ENCODE results near the gene CIROP.

CIROP gene

DNA sequence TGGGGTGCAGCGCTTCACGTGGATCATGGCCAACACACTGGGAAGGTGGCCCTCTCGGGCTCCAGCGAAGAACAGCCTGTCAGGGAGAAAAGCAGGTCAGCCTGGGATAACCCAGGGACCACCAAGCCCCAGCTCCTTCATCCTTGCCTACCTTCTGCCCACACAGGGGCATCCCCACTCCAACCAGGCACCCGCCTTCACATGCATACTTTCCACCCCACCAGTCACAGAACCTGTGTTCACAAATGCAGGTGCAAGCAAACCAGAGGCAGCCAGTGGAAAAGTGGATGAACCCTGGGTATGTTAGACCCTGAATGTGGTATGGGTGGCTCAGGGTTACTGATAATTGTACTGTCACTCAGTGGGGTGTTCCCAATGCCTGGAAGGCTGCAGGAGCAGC, 26.7 kb upstream of the CIROP start:
- DNase-seq (ENCODE audit: low spot score), result no peak

DNA sequence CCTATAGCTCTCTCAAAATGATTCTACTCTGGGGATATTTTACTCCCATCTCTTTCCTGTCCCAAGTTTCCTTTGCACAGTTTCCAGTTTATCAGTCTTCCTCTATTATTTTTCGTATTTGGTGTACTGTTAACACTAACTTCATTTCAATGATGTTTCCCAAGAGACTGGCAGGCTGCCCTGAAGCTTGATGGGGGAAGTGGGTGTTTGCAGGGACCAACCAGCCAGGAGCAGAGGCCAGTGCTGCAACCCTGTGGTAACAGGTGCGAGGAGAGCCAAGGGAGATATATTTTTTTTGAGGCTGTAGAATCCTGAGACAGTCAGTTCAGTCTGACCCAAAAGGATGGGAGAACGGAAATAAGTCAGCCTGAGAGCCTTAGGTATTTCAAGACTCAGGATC, 26.1 kb upstream of the CIROP start:
- no peak for DNase-seq (ENCODE audit: low spot score)

DNA sequence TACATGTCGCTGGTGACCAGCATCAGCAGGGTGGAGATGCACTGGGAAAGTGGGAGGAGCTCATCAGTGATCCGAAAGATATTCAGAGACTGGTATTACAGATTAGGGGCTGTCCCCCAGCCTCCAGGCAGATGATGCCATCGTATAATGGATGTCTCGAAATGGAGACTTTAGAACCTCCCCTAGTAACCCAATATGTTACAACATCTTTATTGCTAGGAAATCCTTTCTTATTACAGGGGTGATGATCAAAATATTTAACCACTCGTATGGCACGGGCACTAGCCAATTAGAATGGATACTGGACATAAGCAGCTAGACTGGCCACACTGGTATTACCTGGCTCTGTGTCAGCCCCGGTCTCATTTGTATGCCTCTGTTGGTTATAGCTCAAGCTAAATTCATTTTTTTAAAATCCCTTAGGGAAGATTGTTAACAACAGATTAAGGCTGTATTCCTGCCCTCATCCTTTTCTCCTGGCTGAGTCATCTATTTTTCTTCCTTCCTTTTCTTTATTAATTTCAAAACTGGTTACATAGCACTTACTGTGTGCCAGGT, 25.0 kb upstream of the CIROP start:
- no peak for DNase-seq (ENCODE audit: low spot score)

DNA sequence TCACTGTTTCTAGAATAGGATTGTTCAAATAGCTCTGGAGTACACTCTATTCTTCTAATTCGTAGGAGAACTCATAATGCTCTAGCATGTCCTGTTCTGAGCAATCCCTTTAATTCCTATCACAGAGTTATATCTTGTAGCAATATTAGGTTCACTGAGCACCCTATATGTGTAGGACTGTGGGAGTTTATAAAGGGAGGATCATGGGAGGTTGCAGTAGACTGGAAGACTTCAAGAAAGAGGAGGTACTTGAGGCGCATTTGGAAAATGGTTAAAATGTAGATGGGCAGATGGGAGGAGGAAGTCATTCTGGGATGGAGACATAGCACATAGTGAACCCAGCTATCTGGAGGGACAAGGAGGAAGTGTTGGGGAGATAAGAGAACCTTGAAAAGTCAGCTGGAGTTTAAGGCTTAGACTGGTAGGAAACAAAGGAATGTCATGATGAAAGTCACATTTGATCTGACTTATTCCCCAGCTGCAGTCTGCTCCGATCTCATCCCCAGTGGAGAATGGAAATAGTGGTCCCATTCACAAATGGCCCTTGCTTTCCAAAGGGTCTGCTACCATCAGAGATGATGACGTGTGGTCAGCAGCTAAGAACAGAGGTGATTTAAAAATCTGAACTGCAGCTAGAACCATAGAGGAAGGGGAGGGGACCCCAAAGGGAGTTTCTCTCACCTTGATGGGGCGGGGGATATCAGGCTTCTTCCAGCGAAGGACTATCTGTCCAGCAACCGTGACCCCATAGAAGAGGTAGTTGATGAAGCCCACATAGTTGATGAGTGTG, 24.4 kb upstream of the CIROP start:
- DNase-seq (ENCODE audit: low spot score), result no peak

DNA sequence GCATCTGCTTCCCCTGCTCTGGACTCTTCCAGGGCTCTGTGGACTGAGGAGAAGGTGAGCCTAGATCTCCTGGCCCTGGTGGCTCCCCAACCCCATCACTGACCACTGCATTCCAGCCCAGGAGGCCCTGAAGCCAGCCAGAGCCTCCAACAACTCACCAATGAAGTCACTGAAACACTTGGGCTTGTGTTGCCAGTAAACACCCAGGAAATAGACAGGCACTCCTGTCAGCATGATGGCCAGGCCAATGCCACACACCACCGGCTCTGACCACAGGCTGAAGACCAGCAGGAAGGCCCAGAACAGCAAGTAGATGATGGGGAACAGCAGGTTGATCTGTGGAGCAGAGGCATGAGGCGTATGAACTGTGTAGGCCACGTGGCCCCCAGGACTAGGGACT, 23.1 kb upstream of the CIROP start:
- DNase-seq (ENCODE audit: low spot score), result no peak

DNA sequence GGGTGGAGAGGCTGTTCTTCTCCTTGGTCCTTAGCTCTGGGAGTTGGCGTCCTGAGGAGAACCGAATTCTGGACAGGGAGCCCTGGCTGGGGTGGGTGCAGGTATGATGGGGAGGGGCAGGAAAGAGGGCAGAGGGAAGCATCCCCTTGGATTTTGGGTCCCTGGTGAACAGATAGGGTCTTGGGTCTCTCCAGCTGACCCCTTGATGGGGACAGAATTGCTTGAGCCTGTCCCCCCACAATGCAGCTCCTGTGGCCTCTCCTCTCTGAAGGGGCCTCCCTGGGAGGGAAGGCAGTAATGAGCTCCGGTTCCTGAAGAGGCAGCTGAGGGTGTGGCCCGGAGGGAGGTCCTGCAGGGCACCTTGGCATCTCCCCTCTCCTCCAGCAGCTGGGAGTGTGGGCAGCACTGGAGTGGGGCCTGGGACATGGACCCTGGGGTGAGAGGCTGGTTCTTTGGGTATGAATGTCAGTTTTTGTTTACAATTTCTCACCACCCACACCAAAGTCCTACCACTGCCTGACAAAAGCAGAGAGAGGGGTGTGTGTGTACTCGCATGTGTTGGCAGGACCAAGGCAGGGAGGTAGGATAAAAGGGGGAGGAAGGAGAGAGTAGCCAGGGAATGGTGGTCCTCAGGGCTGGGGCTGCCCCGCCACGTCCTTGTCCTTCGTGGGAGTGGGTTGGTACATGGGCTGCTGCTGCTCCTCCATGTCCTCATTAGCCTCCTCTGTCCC, 21.9 kb upstream of the CIROP start:
- no peak for DNase-seq (ENCODE audit: low spot score)

DNA sequence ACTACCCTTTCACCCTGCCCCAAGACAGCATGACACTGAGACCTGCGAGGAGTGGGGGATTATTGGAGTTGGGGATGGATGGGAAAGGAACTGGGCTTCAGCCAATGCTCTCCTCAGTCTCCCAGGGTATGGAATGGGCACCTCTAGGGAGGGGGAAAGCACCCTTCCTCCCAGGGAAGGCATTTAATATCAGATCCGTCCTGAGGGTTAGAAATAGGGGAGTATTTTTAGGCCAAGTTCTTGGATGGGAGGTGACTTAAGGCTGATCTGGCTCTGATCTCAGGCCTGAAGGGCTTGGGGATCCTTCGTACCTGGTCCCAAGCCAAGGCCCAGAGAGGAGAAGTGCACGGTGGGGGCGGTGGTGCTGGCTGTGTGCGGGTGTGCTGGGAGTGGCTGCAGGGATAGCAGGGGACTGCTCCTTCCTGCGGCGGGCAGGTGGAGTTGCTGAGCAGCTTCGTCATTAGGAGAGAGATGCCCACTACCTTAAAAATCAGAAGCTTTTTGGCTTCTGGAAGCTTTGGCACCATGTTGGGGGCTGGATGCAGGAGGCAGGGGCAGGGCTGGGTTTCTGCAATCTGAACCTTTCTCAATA, 21.2 kb upstream of the CIROP start:
- DNase-seq (ENCODE audit: low spot score), result no peak

DNA sequence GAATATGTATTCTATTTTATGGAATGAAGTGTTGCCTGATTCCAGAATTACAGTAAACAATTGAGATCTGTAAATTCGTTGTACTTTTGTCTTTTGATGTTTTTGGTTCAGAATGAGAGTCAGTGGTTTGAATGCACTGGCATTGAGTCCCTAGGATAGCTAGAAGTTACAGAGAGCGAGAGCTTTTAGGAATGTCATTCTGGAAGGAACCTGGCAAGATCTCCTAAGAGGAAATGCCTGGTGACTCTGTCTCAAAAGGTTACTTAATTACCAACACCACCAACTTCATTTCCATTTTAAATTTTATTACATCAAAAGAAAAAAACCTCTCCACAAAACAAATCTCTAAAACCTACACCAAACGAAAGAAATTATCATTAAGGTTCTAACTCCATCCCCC, 20.2 kb upstream of the CIROP start:
- DNase-seq (ENCODE audit: low spot score), result peak; percentile 46

DNA sequence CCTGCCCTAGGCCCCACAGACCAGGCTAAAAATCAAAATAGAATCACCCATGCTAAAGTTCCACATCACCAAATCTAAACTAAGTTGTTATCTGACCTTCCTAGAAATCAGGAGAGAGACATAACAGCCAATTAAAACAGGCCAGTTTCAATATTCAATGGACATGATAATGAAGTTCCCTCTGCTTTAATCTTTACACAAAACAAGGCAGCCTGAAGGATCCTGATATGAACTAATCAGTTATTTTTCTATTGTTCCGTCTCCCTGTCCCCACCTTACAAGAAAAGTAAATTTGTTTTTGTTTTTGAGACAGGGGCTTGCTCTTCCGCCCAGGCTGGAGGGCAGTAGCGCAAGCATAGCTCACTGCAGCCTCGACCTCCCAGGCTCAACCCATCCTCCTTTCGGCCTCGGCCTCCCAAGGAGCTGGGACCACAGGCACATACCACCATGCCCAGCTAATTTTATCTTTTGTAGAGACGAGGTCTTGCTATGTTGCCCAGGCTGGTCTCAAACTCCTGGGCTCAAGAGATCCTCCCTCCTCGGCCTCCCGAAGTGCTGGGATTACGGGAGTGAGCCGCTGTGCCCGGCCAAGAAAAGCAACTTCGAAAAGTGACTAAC, 19.7 kb upstream of the CIROP start:
- DNase-seq (ENCODE audit: low spot score), result no peak

DNA sequence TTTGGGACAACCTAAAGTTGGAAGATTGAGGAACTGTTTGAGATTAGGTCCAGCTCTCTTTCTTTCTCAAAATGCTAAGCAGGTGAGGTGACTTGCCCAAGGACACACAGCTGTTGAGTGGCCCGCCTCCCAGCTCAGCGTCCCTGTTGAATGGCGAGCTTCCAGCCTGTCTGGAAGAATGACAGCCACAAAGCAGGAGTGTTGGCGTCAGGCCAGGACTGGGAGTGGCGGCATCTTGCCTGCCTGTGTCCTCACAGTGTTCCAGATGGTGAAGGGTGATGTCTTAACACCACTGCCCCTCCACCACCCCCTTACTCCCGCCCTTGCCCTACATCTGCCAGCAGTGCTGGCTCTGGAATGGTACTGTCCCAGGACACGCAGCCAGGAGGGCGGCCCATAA, 18.6 kb upstream of the CIROP start:
- DNase-seq (ENCODE audit: low spot score), result peak; percentile 61

DNA sequence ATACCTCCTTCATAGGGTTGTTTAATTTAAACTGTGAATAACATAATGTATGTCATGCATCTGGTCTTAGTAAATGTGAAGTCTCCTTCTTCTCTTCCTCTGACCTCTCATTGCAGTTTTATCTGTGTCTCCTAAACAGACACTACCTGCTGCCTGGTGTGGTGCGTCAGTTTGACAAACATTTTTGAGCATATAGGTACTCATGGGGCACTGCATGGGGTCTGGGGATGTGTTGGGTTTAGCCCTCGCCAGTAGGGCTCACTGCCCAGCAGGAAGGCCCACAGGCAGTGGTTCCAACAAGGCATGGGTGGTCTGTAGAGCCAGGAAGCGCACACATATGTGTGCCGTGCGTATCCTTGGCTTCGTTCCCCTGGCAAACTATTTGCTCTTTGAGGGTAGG, 17.3 kb upstream of the CIROP start:
- no peak for DNase-seq (ENCODE audit: low spot score)

DNA sequence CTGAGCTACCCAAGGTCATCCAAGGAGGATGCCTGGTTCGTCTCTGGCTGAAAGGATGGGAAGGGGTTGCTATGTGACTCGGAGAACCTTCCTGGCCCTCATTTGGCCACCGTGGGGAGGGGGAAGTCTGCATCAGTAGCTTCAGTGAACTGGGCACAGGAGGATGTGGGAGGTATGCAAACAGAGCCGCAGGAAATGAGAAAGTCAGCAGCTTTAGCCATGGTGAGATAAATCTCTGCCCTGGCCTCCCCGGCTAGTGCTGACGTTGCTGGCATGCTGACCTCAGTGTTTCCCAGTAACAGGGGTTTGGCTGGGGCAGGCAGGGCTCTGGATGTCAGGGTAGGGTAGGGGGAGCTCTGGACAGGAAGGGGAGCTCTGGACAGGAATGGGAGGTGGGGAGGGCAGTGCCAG, 16.6 kb upstream of the CIROP start:
- DNase-seq (ENCODE audit: low spot score), result peak; percentile 74

DNA sequence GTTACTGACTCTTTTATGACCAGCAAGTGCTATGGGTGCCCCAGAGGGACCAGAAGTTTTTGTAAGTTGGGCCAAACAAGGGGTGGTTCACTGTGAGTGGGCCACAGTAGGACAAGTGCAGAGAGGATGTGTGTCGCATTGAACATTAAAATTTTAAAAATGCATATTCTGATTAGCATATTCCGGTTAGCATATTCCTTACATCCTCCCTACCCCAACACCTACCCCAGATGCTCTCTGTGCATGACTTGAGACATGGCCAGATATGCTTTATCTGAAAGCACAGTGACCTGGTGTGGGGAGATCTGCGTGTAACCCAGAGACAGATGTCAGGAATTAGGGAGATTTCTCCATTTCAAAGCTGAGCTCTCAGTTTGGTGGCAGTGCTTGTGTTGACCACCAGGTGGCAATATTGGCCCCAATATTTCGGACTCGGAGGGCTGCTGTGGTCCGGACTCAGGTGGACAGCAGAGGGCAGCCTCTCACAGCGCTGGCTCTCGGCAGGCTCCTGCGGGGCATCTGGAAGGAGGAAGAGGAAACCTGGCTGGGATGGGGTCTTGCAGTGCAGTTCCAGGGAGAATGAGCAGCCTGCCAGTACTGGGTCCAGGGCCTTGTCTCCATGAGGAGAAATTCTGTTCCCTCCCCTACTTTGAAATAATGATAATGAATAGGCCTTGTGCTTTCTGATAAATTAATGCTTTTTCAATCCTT, 15.9 kb upstream of the CIROP start:
- peak; percentile 92 for DNase-seq (ENCODE audit: low spot score)

DNA sequence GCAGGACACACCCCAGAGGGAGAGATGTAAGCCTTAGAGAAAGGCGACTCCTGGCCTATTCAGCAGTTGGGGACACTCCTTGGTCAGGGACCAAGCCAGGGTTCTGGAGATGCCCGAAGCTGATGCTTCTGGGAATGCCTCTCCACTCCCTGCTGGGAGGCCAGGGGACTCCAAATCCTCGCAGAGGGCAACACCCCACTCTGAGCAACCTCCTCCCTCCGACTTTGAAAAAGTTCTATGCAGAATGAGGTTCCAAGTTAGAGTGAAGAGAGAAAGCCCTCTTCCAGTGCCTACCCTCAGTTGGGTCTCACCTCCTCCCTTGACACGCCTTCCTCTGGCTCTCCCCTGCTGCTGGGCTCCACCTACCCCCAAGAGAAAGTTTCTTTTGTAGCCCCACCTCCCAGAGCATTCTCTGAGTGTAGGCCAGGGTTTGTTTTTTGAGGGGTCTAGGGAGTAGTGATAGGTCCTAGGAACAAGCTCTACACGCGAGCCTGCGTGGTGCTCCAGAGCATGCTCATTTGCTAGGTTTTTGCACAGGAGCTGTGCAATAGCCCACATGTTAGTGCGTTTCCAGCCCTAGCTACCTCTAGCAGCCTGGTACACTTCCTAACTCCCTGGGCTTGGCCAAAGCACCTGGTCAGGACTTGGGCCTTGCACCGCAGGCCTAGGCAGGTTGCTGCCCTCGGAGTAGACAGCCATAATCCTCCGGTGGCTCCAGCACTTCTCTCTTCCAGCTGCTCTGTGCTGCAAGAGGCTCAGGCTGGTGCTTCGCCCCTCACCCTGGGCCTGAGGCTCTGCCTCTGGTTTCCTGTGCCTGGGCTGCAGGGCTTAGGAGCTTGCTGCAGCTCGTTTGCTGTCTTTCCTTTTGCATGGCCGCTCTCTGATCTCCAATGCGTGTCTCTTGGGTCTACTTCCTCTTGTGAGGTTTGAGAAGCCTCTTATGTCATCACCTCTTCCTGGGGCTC, 14.9 kb upstream of the CIROP start:
- no peak for DNase-seq (ENCODE audit: low spot score)

DNA sequence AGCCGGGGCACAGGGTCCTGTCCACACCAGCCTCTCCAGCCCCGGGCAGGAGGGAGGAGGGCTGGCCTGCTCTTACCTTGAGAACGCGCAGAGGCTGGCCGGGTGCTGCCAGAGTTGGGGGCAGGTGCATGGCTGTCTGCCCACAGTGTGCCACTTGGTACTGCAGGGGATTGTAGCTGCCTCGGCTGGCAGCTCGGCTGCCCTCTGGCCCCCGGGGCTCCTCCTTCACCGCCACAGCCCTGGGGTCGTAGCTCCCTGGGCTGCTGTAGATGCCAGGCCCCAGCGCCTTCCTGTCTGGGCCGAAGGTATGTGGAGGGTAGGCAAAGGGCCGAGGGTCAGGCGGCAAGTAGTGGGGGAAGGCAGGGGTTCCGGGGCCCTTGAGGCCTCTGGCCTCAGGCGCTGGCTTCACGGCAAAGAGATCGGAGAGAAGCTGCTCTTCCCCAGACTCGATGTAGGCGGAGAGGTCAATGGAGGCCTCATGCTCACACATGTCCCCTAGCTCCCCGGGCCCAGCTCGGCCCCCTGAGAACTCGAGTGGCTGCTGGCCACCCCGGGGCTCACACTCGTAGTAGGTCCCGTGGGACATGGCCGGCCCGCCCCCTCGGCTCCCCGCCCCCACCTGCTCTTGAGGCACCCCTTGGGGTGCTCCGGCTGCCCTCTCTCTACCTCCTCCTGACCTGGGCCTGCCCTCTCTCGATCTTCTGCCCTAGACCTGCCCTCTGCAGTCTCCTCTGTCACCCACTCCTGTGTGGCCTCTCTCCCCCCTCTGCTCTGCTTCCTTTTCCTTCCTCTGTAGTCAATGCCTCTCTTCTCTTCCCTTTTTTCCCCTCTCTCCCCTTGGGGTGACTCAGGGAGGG, 13.9 kb upstream of the CIROP start, which contains the start of gene CEBPE:
CEBPE (minus strand) TSS at position 750 of the 857 bp plus-strand sequence; CDS start at position 586, 164 bp downstream.
- DNase-seq (ENCODE audit: low spot score), result no peak

DNA sequence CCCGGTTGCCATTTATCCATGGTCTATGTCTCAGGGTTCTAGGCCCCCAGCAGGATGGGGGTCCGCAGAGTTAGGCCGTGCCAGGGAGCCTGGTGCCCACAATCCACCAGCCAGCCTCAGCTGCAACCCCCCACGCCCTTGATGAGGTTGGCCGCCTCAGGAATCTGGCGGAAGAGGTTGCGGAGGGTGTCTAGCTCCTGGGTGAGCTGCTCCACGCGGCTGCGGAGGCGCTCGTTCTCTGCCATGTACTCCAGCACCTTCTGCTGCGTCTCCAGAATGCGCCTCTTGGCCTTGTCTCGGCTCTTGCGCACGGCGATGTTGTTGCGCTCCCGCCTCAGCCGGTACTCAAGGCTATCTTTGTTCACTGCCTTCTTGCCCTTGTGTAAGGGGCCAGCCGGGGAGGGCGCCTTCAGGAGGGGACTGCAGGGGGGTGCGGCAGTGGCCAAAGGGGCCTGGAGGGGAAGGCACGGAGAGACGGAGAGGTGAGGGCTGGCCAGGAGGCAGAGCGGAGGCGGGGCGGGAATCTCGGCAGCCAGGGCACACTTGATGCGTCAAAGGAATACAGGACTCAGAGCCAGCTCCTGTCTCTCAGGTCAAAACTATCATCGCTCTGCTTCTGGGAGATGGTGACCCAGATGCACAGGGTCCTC, 12.7 kb upstream of the CIROP start:
- no peak for DNase-seq (ENCODE audit: low spot score)

DNA sequence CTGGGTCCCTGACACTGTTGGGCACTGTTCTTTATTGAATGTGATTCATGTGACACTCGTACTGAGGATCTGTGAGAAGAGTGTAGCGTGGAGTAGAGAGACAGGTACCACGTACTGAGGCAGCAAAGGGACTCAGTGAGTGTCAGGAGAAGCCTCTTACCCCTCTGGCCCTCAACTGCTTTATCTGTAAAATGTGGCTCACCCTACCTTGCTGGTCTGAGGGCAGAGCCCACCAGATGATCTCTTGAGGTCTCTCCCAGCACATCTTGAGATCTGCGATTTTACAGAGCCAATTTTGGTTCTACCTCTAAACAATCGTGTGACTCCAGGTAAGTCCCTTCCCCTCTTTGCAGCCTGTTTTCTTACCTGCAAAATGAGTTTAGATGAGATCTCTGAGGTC, 11.1 kb upstream of the CIROP start:
- no peak for DNase-seq (ENCODE audit: low spot score)

DNA sequence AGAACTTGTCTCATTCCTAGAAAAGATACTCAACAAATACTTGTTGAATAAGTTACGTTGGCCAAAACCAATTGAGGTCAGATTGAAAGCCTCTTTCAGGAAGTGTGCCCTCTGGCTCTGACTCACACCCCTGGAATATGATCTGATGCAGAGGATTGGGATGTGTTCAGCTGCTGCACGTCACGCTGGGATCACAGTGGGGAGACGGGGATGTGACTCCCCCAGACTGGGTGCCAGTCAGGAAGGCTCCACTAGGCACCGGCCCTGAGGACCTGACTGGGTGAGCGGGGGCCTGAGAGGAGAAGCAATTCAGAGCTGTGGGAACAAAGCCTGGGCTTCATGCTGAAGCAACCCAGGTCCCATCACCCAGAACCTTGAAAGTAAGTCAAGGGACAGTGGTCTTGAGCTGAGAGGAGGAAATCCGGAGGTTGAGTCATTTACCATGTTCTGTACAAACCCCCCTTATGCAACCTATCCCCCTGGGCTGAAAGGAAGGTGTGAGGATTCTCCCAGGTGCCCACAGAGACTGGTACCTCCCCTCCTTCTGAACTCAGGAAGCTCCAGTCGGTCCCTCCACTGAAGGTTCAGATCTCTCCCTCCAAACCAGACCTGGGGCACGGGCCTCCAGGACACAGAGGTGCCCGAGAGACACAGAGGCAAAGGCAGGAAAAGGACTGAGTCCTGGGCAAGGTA, 10.4 kb upstream of the CIROP start:
- DNase-seq (ENCODE audit: low spot score), result peak; percentile 96
